ENCODE results near the gene DRAP1.

Gene DRAP1

GRCh38 chr11:65915821-65916251 is 3.4 kb upstream of the DRAP1 start:
- peaks cover 4% of the 10 kb centered on the region; the same call in 1 of the 2 replicates for H3K36me3 ChIP-seq (ENCODE audit: control insufficient read depth, low read length)
- H3K79me2 ChIP-seq (ENCODE audit: control insufficient read depth, low read length), result peaks cover 22% of the 10 kb centered on the region
- H3K4me3 ChIP-seq (ENCODE audit: low read length), result no peak overlapping the region
- no peaks in the 10 kb centered on the region for H4K20me1 ChIP-seq (ENCODE audit: control insufficient read depth, insufficient read depth, low read depth, low read length)
- H3K27me3 ChIP-seq (ENCODE audit: control insufficient read depth, low read length), result peaks cover 10% of the 10 kb centered on the region; the same call in 1 of the 2 replicates
- H3K9me2 ChIP-seq (replicated peaks; ENCODE audit: control insufficient read depth, low read length), result no peaks in the 10 kb centered on the region
- TF ChIP-seq CTCF (IDR thresholded peaks at IDR 0.05; ENCODE audit: low read depth, low read length, poor library complexity, severe bottlenecking), result no peak
- TF ChIP-seq EZH2phosphoT487 (IDR thresholded peaks at IDR 0.05; ENCODE audit: borderline replicate concordance, low read length), result no peak
- H3K27ac ChIP-seq (ENCODE audit: low read depth, low read length), result no peak overlapping the region
- peaks cover 27% of the 10 kb centered on the region for H3K4me1 ChIP-seq (ENCODE audit: control insufficient read depth, low read length)
- H3K9me3 ChIP-seq (ENCODE audit: control insufficient read depth, insufficient read depth, low read length), result no peaks in the 10 kb centered on the region
- H3F3A ChIP-seq (ENCODE audit: control insufficient read depth, insufficient read depth), result no peaks in the 10 kb centered on the region
- no peak overlapping the region for H3K4me2 ChIP-seq (ENCODE audit: low read length)

- peaks cover 27% of the 10 kb centered on the region for H3K4me1 ChIP-seq (ENCODE audit: control insufficient read depth, low read length)
- H3K79me2 ChIP-seq (ENCODE audit: control insufficient read depth, low read length), result peaks cover 22% of the 10 kb centered on the region
- no peaks in the 10 kb centered on the region for H3K9me2 ChIP-seq (replicated peaks; ENCODE audit: control insufficient read depth, low read length)
- peaks cover 4% of the 10 kb centered on the region; the same call in 1 of the 2 replicates for H3K36me3 ChIP-seq (ENCODE audit: control insufficient read depth, low read length)
- TF ChIP-seq EZH2phosphoT487 (IDR thresholded peaks at IDR 0.05; ENCODE audit: borderline replicate concordance, low read length) (no peak), CTCF (IDR thresholded peaks at IDR 0.05; ENCODE audit: low read depth, low read length, poor library complexity, severe bottlenecking) (no peak)
- no peaks in the 10 kb centered on the region for H3K9me3 ChIP-seq (ENCODE audit: control insufficient read depth, insufficient read depth, low read length)
- H3K4me3 ChIP-seq (ENCODE audit: low read length), result no peak overlapping the region
- H3K27ac ChIP-seq (ENCODE audit: low read depth, low read length), result no peak overlapping the region
- no peaks in the 10 kb centered on the region for H3F3A ChIP-seq (ENCODE audit: control insufficient read depth, insufficient read depth)
- H4K20me1 ChIP-seq (ENCODE audit: control insufficient read depth, insufficient read depth, low read depth, low read length), result no peaks in the 10 kb centered on the region
- H3K4me2 ChIP-seq (ENCODE audit: low read length), result no peak overlapping the region
- peaks cover 6% of the 10 kb centered on the region; the same call in 1 of the 2 replicates for H3K27me3 ChIP-seq (ENCODE audit: control insufficient read depth, low read length)
These were observed 2.8 kb upstream of the DRAP1 start for GRCh38 chr11:65916391-65916790.

GRCh38 chr11:65917077-65917433 is 2.2 kb upstream of the DRAP1 start:
- H3K9me2 ChIP-seq (replicated peaks; ENCODE audit: control insufficient read depth, low read length), result no peaks in the 10 kb centered on the region
- H3K9me3 ChIP-seq (ENCODE audit: control insufficient read depth, insufficient read depth, low read length), result no peaks in the 10 kb centered on the region
- H3F3A ChIP-seq (ENCODE audit: control insufficient read depth, insufficient read depth), result no peaks in the 10 kb centered on the region
- no peak for TF ChIP-seq CTCF (IDR thresholded peaks at IDR 0.05; ENCODE audit: low read depth, low read length, poor library complexity, severe bottlenecking)
- TF ChIP-seq EZH2phosphoT487 (IDR thresholded peaks at IDR 0.05; ENCODE audit: borderline replicate concordance, low read length), result no peak
- peak overlapping the region; percentile 90 for H3K4me2 ChIP-seq (ENCODE audit: low read length)
- H3K79me2 ChIP-seq (ENCODE audit: control insufficient read depth, low read length), result peaks cover 22% of the 10 kb centered on the region
- H3K4me3 ChIP-seq (ENCODE audit: low read length), result no peak overlapping the region
- 0 out of 2 replicates have a peak, but pooled peaks cover 3% of the 10 kb centered on the region for H3K27me3 ChIP-seq (ENCODE audit: control insufficient read depth, low read length)
- H3K36me3 ChIP-seq (ENCODE audit: control insufficient read depth, low read length), result peaks cover 4% of the 10 kb centered on the region; the same call in 1 of the 2 replicates
- H3K27ac ChIP-seq (ENCODE audit: low read depth, low read length), result no peak overlapping the region
- H3K4me1 ChIP-seq (ENCODE audit: control insufficient read depth, low read length), result peaks cover 24% of the 10 kb centered on the region
- H4K20me1 ChIP-seq (ENCODE audit: control insufficient read depth, insufficient read depth, low read depth, low read length), result no peaks in the 10 kb centered on the region

Data from DOHH2 (cell line).